Large intestine (tissue), 3 donors: Measurements from ENCODE around the gene TBC1D2B. TPM values are rescaled to one million over a fixed set of nuclear protein-coding genes. Genes with fewer than 3 reads are reported as not detected.

Experiments
- DNase-seq, 2 donors: peaks; one replicate each; pipeline versions ENCODE4 v3.0.0 to v3.0.0-alpha.2; 2013
- H3K27ac ChIP-seq: one replicate; pipeline ENCODE4 v1.5.1; 2013; ENCODE audit warnings: low read length
- H3K27me3 ChIP-seq: 2 replicates; pipeline ENCODE4 v1.6.1; 2013; ENCODE audit warnings: low read length; ENCODE audit not compliant: control insufficient read depth, insufficient read depth
- H3K36me3 ChIP-seq: 2 replicates; pipeline ENCODE4 v1.6.1; 2013; ENCODE audit warnings: low read length; ENCODE audit not compliant: control insufficient read depth, insufficient read depth
- H3K4me1 ChIP-seq: one replicate; pipeline ENCODE4 v1.6.1; 2013; ENCODE audit warnings: low read length; ENCODE audit not compliant: control insufficient read depth, insufficient read depth
- H3K4me3 ChIP-seq: one replicate; pipeline ENCODE4 v1.5.1; 2013; ENCODE audit warnings: low read length
- H3K9me3 ChIP-seq: one replicate; pipeline ENCODE4 v1.6.1; 2013; ENCODE audit warnings: mild to moderate bottlenecking, low read depth, low read length, moderate library complexity; ENCODE audit not compliant: control insufficient read depth
- WGBS: methylation state at CpG from one replicate; pipeline ENCODE4 v1.1.5; 2013; ENCODE audit warnings: low lambda C conversion rate; ENCODE audit not compliant: insufficient coverage; 5-methylcytosine and 5-hydroxymethylcytosine counted together
- polyA plus RNA-seq: library from polyadenylated mRNA; unstranded; fragments of 120-200 nt; gene quantifications from one replicate; pipeline ENCODE4 v1.2.1, GENCODE V29; 2013

The TBC1D2B gene
- polyA plus RNA-seq, 1 donor, result 44.6 TPM

GRCh38 chr15:78020007-78020406 is 57.5 kb downstream of the TBC1D2B start:
- no CpG with 5 or more reads among the region's 2 CpGs for WGBS
- Histone ChIP-seq H3K4me3 (no peak overlapping the region), H3K4me1 (peaks cover 5% of the 10 kb centered on the region), H3K27ac (no peak overlapping the region), H3K27me3 (no peaks in the 10 kb centered on the region), H3K36me3 (peaks cover 71% of the 10 kb centered on the region), H3K9me3 (no peaks in the 10 kb centered on the region)
- DNase-seq, result no peak

- H3K27ac ChIP-seq, result no peak overlapping the region
- no CpG with 5 or more reads among the region's 11 CpGs for WGBS
- H3K27me3 ChIP-seq, result no peaks in the 10 kb centered on the region
- peaks cover 5% of the 10 kb centered on the region for H3K4me1 ChIP-seq
- peaks cover 70% of the 10 kb centered on the region for H3K36me3 ChIP-seq
- DNase-seq, result peak in 1 of 2 donors; percentile 28
- H3K9me3 ChIP-seq, result no peaks in the 10 kb centered on the region
- no peak overlapping the region for H3K4me3 ChIP-seq
These were observed 58.4 kb downstream of the TBC1D2B start for GRCh38 chr15:78018946-78019644.

- peaks cover 10% of the 10 kb centered on the region for H3K4me1 ChIP-seq
- 67% methylated on average over 2 of the region's 4 CpGs for WGBS
- no peak overlapping the region for H3K4me3 ChIP-seq
- H3K9me3 ChIP-seq, result no peaks in the 10 kb centered on the region
- H3K36me3 ChIP-seq, result peaks cover 65% of the 10 kb centered on the region
- no peaks in the 10 kb centered on the region for H3K27me3 ChIP-seq
- H3K27ac ChIP-seq, result no peak overlapping the region
- peak in 1 of 2 donors; percentile 27 for DNase-seq
These were observed 59.1 kb downstream of the TBC1D2B start for GRCh38 chr15:78018445-78018844.

- WGBS, result no CpG with 5 or more reads among the region's 1 CpG
- H3K4me3 ChIP-seq, result no peak overlapping the region
- H3K9me3 ChIP-seq, result no peaks in the 10 kb centered on the region
- H3K27ac ChIP-seq, result no peak overlapping the region
- H3K36me3 ChIP-seq, result peaks cover 64% of the 10 kb centered on the region
- peaks cover 24% of the 10 kb centered on the region for H3K4me1 ChIP-seq
- no peak for DNase-seq
- H3K27me3 ChIP-seq, result no peaks in the 10 kb centered on the region
These were observed 60.7 kb downstream of the TBC1D2B start for GRCh38 chr15:78016860-78017259.

GRCh38 chr15:78012643-78013077 is 64.9 kb downstream of the TBC1D2B start:
- Histone ChIP-seq H3K4me3 (no peak overlapping the region), H3K27me3 (no peaks in the 10 kb centered on the region), H3K9me3 (no peaks in the 10 kb centered on the region), H3K4me1 (peaks cover 19% of the 10 kb centered on the region), H3K27ac (peak overlapping the region; percentile 85), H3K36me3 (peaks cover 80% of the 10 kb centered on the region)
- peak; percentile 70 to 91 for DNase-seq
- no CpG with 5 or more reads among the region's 8 CpGs for WGBS

- Histone ChIP-seq H3K4me1 (peaks cover 19% of the 10 kb centered on the region), H3K27me3 (no peaks in the 10 kb centered on the region), H3K36me3 (peaks cover 78% of the 10 kb centered on the region), H3K4me3 (no peak overlapping the region), H3K27ac (no peak overlapping the region), H3K9me3 (no peaks in the 10 kb centered on the region)
- no peak for DNase-seq
- no CpG with 5 or more reads among the region's 4 CpGs for WGBS
These were observed 67.4 kb downstream of the TBC1D2B start for GRCh38 chr15:78010067-78010466.

- no peak overlapping the region for H3K27ac ChIP-seq
These were observed 69.3 kb downstream of the TBC1D2B start for GRCh38 chr15:78007964-78008886.

GRCh38 chr15:78007211-78007931 is 70.1 kb downstream of the TBC1D2B start:
- WGBS, result 80% methylated on average over 1 of the region's 11 CpGs
- H3K4me3 ChIP-seq, result no peak overlapping the region
- no peaks in the 10 kb centered on the region for H3K9me3 ChIP-seq
- H3K27ac ChIP-seq, result no peak overlapping the region
- H3K27me3 ChIP-seq, result no peaks in the 10 kb centered on the region
- peaks cover 89% of the 10 kb centered on the region for H3K36me3 ChIP-seq
- DNase-seq, result no peak
- H3K4me1 ChIP-seq, result peaks cover 8% of the 10 kb centered on the region

More at GRCh38 chr15:78007964-78008886, 69.3 kb downstream of the TBC1D2B start:
- H3K9me3 ChIP-seq, result no peaks in the 10 kb centered on the region
- H3K4me1 ChIP-seq, result peaks cover 16% of the 10 kb centered on the region
- DNase-seq, result no peak
- no peak overlapping the region for H3K4me3 ChIP-seq
- WGBS, result no CpG with 5 or more reads among the region's 17 CpGs
- peaks cover 89% of the 10 kb centered on the region for H3K36me3 ChIP-seq
- H3K27me3 ChIP-seq, result no peaks in the 10 kb centered on the region

- no CpG with 5 or more reads among the region's 13 CpGs for WGBS
- Histone ChIP-seq H3K27ac (no peak overlapping the region), H3K4me3 (no peak overlapping the region), H3K27me3 (no peaks in the 10 kb centered on the region), H3K9me3 (no peaks in the 10 kb centered on the region), H3K4me1 (peaks cover 4% of the 10 kb centered on the region), H3K36me3 (peaks cover 89% of the 10 kb centered on the region)
- no peak for DNase-seq
These were observed 70.8 kb downstream of the TBC1D2B start for GRCh38 chr15:78006567-78007205.
